NCI-H146 (cell line): ENCODE measurements around the gene DCLK2.

Source experiments
- DNase-seq: peaks from one replicate; lab custom pipeline; 2025; lab: John Stamatoyannopoulos, UW

The DCLK2 gene

DNA sequence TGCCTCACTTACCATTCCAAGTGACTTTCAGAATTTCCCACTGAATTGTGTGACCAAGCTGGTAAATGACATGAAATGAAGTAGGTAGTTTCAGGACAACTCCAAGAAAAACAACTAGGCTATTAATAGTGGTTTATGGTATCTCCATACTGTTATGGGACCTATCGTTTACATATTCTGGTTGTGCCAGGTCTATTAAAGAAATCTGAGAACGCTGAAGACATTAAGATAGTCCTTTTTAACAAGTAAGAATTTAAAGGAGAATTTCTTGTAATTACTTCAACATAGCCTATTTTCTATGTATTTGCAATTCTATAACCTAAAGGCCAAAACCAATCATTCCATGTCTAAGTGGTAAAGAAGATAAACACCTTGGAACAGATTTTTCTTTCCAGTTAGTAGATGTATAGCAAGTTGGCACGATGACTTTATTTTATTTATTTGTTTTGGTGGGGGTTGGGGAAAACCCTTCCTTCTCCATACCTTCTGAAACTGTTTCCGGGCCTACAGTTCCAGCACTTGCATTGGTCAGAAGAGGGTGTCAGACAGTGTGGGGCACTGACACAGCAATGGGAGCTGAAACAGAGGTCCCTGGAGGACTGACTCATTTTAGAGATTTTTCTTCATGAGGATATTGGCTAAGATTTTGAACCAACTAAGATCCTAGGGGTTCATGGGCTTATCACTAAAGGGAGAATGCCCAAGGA lies 7.6 kb upstream of the DCLK2 start:
- DNase-seq, result no peak

DNA sequence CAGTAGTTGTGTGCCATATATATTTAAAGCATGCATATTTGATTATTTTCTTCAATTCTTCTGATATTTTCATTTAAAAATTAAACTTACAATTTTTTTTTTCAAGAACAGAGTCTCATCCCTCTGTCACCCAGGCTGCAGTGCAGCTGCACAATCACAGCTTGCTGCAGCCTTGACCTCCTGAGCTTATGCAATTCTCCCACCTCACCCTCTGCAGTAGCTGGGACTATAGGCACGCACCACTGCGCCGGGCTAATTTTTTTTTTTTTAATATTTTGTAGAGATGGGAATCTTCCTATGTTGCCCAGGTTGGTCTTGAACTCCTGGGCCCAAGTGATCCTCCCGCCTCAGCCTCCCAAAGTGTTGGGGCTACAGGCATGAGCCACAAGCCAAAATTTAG lies 5.8 kb upstream of the DCLK2 start:
- no peak for DNase-seq

DNA sequence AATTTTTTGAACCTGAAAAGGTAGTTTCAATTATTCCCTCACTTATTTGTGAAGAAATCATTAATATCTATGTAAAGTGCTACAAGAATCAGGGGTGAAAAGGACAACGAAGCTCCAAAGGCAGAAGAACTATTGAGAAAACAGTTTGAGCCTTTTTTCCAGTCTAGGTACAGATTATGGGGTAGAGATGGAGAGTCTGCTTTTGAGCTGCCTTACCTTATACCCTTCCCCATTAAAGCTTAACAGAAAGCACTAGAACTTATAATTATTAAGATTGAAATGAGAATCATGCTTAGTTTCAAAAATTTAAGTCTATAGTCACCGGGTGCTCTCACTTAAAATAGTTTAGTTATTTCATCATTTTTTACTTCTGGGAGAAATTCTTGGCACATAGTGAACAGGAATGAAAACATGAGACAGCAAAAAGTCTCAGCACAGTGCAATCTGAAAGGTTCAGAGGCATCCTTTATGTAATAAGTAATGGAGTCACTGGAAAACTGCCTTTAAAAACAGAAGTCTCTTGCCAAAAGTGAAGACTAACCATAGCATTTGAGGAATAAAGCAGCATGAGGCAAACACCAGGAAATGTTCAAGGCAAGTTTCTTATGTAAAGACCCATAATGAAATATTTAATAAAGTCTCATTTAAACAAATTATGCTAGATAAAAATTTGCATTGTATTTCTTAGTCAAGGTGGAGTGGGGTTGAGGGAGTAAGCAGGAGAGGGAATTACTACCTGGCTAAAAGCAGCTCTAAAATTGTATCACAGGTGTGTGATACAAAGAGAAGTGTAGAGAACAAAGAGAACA lies 5.1 kb upstream of the DCLK2 start:
- DNase-seq, result no peak

DNA sequence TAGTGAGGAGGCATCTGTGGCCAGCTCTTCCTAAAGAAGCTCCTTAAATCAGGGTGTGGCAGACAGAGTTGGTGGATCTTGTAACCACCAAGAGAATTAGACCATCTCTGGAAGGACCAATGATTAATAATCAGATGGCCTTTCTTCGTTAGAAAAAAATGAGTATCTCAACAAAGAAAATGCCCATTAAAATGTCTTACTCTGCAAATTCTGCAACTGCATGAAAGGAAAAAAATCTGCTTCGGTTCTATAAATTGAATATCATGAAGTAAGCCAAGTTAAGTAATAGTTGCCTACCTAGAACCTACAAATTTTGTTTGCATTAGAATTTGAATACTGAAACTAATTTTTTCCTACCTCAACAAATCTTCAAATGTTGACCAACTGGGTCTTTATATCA lies 4.2 kb upstream of the DCLK2 start:
- DNase-seq, result no peak

DNA sequence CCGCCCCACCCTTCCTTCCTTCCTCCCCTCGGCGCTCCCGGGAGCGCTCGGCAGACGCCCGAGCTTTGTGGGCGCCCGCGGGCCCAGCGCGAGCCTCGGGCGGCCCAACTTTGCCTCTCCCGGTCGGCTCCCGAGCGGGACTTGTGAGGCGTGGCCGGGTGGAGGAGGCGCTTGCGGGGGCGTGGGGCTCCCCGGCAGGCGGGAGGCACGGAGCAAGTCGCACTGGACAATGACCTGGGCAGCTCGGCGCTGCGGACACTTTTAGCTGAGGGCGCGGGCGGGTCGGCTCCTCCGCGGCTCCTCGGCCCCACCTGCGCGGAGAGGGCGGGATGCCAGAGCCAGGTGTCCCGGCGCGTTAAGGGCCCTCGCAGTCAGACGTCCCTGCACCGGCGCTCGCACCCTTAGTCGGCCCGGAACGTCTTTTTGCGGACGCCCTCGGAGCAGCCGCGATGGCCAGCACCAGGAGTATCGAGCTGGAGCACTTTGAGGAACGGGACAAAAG lies 385 bp downstream of the DCLK2 start:
- peak; percentile 72 for DNase-seq

DNA sequence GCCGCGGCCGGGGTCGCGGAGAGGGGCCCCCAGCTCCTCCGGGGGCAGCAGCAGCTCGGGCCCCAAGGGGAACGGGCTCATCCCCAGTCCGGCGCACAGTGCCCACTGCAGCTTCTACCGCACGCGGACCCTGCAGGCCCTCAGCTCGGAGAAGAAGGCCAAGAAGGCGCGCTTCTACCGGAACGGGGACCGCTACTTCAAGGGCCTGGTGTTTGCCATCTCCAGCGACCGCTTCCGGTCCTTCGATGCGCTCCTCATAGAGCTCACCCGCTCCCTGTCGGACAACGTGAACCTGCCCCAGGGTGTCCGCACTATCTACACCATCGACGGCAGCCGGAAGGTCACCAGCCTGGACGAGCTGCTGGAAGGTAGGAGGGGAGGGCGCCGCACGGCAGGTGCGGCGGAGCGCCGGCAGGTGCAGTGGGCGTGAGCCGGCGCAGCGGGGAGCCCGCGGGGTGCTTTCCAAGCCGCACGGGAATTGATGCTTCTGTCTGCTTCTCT lies 886 bp downstream of the DCLK2 start:
- peak; percentile 88 for DNase-seq

DNA sequence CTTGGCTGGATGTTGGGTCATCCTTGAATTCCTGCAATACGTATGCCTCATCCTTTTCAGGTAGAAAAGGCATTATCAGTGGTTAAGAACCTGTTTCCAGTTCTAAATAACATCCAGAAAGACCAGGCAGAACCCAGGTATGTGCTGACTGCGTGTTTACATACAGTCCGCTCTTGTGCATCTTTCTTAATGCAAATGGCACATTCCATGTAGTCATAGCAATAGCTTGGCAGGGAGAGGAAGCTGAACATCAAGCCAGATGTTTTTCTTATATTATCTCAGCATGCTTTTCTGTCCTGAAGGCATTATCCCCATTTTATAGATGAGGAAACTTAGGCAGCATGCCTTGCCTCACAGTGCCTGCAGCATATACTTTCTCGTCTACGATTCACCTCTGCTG lies 2.1 kb downstream of the DCLK2 start:
- DNase-seq, result no peak

DNA sequence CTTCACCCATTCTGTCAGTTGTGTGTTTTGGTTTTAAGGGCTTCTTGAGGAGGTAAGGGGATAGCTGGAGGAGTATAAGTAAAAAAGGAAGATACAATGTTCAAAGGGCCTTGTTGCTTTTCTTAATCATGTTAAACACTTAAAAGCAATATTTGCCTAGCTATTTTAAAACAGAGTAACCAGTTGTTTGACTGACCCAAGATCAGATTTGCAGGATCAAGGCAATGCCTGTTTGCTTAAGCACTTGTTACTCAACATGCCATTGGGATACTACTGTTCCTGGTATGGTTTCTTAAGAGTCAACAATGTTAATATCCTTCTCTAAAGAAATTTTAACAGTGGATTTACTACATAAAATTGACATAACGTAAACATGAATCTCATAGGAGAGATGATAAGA lies 2.6 kb downstream of the DCLK2 start:
- no peak for DNase-seq

DNA sequence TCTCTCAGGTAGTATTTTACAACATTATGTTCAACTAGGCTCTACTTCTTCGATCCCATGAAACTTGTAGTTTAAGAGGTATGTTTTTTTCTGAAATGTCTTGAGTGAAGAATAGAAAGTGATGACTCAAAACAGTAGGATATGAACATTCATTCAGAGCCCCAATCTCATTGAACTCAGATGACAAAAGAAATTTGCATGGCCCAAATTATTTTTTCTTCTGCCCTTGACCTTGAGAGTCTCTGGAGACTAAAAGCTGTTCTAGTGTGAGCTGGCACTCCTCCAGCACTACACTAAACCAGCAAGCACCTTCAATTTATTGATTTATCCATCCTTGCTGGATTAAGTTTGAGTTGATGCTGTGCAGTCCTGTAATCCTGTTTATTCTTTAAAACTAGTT lies 4.0 kb downstream of the DCLK2 start:
- DNase-seq, result no peak

DNA sequence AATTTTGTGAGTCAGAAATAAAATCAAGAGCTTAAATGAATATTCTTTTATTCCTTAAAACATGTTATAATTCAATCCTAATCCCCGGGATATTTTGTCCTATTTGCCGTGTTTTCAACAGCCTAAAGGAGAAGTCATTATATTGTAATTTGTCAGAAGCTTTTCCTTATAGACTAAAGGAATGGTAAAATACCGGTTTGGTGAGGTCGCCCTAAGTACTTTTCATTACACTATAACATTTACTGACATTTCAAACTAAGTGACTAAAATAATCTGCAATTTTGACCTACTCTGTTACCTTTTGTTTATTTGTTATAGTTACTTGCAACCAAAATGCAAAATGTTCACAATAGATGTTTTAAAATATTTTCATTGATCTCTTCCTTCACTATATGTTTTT lies 8.8 kb downstream of the DCLK2 start:
- DNase-seq, result no peak

DNA sequence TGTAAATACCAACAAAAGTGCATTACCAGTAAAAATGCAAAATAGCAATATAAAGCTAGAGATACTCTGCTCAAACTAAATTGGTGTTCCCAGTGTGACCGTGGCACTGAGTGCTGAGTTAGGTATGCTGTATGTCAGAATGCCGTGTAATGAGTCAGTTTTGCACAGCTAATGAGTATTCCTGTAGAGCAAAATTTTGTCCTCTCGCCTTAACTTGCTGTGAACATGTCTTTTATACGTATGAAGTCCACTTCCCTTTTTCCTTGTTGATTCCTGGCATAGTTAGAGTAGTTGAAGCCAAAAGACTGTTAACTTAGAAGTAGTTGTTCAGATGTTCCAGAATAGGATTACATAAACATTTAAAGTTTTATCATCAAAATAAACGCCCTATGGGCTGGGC lies 11.5 kb downstream of the DCLK2 start:
- DNase-seq, result no peak

DNA sequence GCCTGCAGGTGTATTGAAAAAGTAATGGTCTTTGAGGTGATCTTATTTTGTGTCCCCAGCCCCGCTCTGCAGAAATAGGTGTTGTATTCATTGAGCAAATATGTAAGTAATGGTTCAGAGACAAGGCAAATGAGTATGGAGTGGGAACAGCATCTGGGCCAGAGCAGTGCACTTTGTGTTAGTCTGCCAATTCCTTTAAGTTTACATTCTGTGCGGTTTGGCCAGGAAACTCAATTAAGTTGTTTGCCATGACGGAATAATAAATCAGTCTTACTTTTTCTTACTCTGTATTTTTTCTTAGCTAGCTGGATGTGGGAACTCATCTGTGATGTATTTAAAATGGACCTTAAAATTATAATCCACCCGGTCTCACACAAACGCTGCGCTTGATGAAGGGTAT lies 12.6 kb downstream of the DCLK2 start:
- no peak for DNase-seq

DNA sequence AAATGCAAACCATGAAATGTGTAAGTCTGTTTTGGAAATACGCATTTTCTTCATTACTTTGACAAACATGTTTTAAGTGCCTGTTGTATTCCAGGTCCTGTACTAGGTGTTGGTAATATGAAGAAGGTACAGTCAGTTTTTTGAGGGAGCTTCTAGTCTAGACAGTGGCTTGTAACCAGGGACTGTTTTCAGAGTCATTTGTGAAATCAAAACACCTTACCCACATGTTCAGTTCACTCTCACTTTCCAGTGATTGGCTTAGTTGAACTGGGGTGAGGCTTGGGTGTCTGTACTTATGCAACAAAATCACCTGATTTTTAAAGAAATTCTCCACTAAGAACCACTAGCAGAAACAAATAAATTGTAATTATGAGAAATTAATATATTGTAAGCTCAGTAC lies 16.4 kb downstream of the DCLK2 start:
- DNase-seq, result no peak

DNA sequence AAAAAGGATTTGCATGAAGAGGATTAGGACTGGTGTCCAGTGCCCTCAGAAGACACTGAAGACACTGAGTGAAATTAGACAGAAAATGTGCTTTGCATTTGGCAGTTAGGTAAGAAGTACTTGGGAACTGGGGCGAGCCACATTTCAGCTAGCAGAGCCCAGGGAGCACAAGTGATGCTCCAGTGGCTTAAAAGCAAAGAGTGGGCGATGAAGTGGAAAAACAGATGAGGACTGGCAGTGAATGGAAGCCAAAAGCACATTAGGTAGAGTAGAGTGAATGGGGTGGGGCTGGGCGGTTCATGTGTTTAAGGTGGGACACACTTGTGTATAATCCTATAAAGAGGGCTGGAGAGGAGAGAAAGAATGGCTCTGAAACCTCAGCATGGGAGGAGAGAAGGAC lies 18.4 kb downstream of the DCLK2 start:
- DNase-seq, result no peak

DNA sequence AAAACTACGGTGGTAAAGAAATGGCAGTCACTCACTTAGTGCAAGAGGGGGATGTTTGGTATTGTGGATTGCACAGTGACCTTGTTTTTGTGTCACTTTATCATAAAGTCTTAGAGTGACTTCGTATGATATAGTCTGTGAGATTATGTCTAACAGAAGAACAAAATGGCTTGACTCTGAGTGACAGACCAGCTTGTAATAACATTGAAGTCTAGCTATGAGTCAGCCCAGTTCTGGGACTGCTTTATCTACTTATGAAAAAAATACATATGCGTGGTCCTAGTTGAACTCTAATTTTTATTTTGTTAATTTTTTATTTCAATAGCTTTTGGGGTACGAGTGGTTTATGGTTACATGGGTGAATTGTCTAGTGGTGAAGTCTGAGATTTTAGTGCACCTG lies 20.0 kb downstream of the DCLK2 start:
- DNase-seq, result no peak

DNA sequence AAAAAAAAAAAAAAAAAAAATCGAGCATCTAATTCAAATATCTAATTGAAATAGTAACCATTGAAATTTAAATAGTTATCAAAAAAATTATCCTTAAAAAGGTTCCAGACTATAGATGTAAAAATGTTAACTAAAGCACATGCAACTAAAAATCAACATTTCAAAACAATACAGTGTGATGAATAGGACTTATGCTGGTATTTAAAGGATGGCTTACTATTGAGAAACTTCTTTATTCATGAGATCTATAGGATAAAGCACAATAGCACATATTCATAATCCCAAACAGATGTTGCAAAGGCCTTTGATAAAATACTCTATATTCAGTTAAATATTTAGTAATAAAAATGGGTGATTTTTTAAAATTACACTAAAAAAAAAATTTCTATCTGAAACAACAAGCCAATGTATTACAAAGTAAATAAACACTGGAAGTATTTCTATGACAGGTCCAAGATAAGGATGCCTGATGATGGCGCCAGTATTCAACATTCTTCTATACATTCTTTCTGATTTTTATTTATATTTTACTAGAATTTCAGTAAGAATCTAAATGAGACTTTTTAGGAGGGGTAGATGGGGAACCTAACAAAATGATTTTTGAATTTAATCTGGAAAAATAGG lies 26.3 kb downstream of the DCLK2 start:
- no peak for DNase-seq

DNA sequence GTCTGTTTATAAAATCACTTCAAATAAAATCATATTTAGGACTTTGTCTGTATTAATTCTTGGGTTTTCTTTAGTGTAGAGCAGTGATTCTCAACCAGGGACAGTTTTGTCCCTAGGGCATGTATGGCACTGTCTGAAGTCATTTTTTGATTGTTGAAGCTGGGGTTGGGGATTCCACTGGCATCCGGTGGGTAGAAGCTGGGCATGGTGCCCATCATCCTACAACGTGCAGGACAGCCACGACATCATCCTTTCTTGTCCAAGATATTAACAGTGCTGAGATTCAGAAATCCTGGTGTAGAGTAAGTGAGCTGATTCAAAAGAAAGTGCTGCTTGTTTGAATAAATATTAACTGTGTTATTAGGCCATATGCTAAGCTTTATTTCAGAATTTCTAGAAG lies 28.6 kb downstream of the DCLK2 start:
- DNase-seq, result no peak

DNA sequence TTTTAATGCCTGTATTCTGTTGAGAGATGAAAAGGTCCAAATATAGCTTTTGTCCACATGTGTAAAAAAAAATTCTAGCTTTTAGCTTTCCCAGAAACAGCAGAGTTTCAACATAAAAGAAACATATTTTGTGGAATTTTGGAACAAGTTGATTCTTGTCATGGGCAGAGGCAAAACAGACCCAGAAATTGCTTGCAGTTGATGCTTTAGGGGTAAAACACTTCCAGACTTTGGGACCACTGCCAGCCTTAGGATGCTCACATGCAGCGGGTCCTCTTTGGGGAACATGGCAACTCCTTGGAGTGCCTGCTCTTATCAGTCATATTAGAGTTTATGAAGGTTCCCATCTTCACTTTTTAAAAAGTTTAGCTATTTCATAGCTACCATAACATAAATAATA lies 30.4 kb downstream of the DCLK2 start:
- DNase-seq, result no peak

DNA sequence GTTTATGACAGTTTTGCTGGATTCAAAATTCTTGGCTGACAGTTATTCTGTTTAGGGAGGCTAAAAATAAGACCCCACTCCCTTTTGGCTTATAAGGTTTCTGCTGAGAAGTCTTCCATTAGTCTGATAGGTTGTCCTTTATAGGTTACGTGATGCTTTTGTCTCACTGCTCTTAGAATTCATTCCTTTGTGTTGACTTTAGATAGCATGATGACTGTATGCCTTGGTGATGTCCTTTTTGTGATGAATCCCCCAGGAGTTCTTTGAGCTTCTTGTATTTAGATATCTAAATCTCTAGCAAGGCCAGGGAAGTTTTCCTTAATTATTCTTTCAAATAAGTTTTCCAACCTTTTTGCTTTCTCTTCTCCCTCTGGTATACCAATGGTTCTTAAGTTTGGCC lies 36.4 kb downstream of the DCLK2 start:
- no peak for DNase-seq

DNA sequence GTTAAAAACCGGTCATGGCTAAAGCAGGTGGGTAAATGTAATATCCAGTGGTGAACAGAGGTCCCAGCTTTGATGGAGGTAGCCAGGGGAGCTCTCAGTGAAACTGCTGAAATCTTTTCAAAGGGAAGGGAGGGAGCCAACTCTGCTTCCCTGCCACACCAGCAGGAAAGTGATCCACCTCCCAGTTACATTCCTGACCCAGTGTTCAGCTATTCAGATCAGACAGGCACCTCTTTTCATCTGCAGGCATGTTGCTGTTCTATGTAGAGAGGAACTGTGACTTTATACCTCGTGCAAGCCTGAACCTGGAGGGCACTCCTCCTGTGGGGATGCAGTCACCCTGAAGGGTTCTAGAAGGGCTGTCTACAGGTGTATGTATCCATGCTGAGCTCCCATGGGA lies 37.6 kb downstream of the DCLK2 start:
- no peak for DNase-seq

DNA sequence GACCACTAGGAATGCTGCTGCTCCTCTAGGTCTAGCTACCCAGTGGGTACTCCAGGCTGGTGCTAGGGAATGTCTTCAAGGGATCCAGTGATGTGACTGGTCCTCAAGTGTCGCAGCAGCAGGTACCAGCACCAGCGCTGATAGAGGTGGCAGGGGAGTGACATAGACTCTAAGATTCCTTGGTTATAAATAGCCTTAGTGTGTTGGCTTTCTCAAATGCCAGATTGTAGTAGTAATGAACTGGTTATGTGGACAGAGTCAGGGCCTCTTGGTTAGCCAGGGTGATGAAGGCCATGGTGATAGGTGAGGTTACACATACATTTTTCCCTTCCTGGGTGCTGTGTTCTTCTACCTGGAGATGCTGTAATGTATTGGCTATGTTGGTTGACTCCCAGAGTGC lies 38.3 kb downstream of the DCLK2 start:
- DNase-seq, result no peak

DNA sequence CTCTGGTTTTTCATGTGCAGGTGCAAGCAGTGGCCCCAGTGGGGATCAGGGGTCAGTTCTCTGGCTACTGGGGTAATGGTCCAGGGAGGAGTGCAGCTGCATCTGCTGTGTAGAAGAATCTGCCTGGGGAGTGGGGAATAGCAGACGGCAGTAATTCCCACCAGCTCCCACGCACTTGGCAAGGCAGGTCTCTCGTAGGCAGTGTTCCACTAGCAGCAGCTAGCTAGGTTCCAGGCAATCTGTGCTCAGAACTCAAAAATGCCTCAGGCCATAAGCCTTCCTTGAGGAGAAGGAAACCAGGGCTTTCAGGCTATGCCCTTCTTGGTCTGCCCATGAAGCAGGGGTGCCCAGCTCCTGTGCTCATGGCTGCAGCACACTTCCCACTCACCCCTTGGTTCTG lies 38.8 kb downstream of the DCLK2 start:
- DNase-seq, result no peak

DNA sequence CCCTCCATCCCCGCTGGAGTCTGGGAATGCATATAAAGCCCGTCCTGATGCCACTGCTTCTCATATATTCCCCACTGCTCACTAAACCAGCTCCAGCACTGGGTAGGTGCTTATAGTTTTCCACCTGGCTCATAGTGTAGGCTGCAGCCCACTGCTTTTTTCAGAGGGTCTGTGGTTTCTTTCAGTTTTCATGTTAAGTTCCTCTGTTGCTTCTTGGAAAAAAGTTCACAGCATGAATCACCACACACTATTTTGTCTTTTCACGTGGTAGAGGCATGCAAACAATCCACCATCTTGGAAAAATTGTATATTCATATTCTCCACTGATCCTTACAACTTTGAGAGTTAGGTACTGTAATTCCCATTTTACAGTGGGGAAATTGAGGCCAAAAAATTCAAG lies 39.4 kb downstream of the DCLK2 start:
- DNase-seq, result no peak
